HG02798 (cell line): ENCODE measurements around the gene RTP5.
"Not testable (repeated sequence)": the region's sequence is repeated elsewhere in the genome, so short reads cannot be mapped to it uniquely, and the experiment has no call there.

Source experiments
- ATAC-seq: cut with Tn5 transposase; IDR thresholded peaks from one replicate; pipeline ENCODE4 v1.9.1; 2021; ENCODE audit warnings: mild to moderate bottlenecking; ENCODE audit not compliant: unreplicated experiment, poor library complexity

Gene RTP5

GRCh38 chr2:241868661-241869081, 858 bp upstream of the RTP5 start:
- ATAC-seq, result no peak

GRCh38 chr2:241870081-241870541, 582 bp downstream of the RTP5 start:
- no peak for ATAC-seq

GRCh38 chr2:241870611-241871537, 1.3 kb downstream of the RTP5 start:
- ATAC-seq, result no peak

DNA sequence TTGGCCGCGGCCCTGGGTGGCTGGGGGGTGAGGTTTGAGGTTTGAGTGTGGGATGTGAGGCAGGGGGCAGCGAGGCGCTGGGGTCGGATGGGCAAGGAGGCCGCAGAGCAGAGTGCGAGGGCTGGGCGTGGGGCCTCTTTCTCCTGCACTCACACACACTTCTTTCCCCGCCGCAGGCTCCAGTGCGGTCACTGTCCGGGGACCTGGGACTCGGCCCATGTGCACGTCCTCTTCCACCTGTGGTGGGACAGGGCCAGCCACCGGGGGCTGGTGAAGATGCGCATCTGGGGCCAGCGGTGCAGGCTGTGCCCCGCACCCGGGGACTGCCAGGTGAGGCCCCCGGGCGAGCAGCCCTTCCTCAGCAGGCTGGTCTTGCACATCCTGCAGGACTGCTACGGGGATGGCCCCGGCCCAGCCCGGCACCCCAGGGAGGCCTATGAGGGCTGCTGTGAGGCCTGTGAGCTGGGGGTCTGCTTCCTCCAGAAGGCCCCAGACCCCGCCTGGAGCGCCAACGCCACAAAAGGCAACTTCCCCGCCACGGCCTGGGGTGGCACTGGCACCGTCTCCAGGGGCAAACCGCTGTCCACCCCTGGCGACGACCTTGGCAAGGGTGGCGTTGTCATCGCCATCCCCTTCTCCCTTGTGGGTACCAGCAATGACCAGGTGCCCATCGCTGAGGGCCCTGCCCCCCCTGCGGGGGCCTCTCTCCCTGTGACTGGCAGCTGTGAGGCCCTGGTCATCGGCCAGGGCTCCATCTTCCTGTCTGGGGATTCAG, 2.2 kb downstream of the RTP5 start:
- ATAC-seq, result no peak

GRCh38 chr2:241872313-241872642, 2.7 kb downstream of the RTP5 start:
- no peak for ATAC-seq

DNA sequence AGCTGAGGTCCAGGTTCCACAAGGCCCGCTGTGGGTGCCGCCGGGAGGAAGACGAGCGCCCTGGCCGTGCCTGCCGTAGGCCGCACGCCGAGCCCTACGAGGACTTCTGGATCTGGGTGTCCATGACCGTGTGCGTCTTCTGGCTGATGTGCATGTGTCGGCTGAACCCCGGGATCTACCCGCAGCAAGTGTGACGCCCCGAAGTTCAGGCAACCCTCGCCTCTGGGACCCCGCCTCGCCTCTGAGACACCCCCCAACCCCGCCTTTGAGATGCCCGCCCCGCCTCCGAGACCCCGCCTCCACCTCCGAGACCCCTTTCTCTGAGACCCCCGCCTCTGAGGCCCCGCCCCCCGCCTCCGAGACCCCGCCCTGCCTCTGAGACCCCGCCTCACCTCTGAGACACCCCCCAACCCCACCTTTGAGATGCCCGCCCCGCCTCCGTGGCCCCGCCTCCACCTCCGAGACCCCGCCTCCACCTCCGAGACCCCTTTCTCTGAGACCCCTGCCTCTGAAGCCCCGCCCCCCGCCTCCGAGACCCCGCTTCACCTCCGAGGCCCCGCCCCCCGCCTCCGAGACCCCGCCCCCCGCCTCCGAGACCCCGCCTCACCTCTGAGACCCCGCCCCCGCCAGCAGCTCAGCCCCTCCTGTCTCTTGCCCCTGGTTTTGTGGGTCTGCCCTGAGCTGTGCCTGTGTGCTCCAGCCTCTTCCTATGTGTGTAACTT, 3.7 kb downstream of the RTP5 start:
- ATAC-seq, result no peak

- no peak for ATAC-seq
These were observed 4.2 kb downstream of the RTP5 start for GRCh38 chr2:241873803-241874110.

GRCh38 chr2:241874277-241874925, 4.9 kb downstream of the RTP5 start:
- ATAC-seq, result no peak

DNA sequence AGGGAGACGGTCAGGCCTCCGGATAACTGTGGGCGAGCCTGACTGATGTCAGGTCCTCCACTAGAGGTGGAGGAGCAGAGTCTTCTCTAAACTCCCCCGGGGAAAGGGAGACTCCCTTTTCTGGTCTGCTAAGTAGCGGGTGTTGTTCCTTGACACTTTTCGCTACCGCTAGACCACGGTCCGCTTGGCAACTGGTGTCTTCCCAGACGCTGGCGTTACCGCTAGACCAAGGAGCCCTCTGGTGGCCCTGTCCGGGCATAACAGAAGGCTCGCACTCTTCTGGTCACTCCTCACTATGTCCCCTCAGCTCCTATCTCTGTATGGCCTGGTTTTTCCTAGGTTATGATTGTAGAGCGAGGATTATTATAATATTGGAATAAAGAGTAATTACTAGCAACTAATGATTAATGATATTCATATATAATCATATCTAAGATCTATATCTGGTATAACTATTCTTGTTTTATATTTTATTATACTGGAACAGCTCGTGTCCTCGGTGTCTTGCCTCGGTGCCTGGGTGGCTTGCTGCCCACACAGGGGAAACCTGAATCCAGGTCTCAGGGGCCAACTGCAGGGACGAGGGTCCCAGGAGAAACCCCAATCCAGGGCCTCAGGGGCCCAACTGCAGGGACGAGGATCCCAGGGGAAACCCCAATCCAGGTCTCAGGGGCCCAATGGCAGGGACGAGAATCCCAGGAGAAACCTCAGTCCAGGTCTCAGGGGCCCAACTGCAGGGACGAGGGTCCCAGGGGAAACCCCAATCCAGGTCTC, 6.4 kb downstream of the RTP5 start:
- ATAC-seq, result not testable (repeated sequence)

GRCh38 chr2:241876528-241877196, 7.1 kb downstream of the RTP5 start:
- ATAC-seq, result no peak

GRCh38 chr2:241877197-241877685, 7.7 kb downstream of the RTP5 start:
- no peak for ATAC-seq

DNA sequence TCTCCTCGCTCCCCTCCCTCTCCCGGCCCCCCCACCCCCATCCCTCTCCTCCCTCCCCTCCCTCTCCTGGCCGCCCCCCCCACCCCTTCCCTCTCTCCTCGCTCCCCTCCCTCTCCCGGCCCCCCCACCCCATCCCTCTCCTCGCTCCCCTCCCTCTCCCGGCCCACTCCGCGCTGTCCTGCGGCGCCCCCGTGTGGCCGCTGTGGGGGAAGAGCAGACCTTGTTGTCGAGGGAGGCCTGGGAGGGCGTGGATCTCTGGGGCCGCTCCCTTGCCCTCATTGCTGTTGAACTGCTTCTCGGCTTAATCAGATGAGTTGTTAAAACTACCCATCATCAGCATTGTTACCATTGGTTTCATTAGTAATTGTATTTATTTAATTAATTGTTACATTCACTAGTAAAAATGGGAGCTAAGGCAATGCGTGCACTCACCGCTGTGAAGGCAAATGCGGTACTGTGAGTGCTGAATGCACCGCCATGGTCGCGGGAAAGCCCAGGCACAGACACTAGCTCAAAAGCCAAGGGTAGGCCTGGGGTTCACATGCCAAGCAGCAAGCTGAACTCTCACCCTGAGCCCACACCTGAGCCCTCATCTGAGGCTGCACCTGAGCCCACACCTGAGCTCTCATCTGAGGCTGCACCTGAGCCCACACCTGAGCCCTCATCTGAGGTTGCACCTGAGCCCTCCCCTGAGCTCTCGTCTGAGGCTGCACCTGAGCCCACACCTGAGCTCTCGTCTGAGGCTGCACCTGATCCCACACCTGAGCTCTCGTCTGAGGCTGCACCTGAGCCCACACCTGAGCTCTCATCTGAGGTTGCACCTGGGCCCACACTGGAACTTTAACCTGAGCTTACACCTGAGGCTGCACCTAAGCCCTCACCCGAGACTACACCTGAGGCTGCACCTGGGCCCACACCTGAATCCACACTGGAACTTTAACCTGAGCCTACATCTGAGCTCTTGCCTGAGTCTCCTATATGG, 8.8 kb downstream of the RTP5 start:
- ATAC-seq, result no peak

GRCh38 chr2:241879326-241879725, 9.8 kb downstream of the RTP5 start:
- ATAC-seq, result no peak

DNA sequence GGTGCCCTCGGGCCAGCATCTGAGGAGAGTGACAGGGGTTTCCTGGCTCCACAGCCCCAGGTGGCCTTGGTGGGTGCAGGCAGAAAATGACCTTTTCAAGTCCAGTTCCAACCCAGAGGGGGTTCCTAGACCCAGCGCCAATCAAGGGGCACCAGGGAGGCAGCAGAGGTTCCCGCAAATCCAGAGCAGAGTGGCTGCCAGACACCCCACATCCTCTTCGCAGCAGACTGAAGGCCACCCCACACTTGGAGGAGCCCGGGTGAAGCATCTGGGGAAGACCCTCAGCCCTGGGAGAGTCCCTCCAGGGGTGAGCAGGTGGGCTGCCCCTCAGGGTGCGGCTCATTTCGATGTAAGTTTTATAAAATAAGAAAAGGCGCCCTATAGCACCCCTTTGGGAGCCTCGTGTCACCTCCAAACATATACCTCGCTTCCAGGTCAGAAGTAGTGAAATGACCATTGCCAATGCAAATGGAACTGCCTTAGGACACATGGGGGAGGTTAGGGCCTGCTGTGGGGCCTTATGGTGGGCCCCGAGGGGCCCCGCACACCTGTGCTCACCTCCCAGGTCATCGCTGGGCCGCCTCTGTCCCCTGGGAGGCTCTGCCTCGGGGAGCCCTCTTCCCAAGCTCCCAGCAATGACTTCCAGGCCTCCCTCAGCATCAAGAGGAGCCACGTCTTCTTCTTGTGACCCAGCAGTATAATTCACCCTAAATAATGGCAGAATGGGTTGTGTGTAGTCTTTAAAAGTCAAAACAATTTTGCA, 11.0 kb downstream of the RTP5 start:
- no peak for ATAC-seq

DNA sequence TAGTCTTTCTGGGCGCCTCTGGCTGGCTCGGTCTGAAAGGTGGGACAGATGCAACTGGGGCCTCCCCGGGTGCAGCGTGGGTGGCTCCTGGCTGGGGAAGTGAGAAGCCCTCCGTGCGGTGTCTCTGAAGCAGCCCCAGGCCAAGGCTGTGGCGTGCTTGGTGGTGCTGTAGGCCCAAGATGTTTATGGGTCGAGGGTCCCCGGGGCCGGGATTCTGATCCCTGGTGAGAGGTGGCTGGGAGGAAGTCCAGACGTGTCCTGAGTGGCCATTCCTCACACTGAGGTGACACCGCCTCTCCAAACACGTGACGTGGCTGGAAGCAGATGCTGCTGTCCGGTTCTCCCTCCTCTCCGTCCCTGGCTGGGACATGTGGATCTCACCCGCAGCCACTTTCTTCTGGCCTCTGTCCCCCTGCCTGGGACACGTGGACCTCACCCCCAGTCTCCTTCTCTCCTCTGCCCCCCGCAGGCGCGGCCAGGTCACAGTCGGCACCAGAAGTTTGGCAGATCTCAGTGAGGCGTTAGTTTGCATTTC, 12.6 kb downstream of the RTP5 start:
- ATAC-seq, result peak; percentile 67

DNA sequence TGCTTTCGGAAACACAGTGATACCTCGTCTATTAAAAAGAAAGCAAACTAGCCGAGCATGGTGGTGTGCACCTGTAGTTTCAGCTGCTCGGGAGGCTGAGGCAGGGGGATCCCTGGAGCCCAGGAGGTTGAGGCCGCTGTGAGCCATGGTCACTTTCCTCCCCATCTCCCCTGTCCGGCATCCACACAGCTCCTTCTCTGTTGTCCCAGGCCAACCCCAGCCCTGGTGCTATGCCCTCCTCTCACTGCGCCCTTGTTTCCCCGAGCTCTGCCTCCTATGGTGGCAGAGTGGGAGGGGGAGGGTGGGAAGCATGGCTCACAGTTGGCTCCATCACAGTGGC, 15.4 kb downstream of the RTP5 start:
- no peak for ATAC-seq
